Cerebellar cortex (tissue), 1 donor: ENCODE measurements around the gene SLC29A1.

Experiments used
- DNase-seq: peaks from one replicate; pipeline ENCODE4 v3.0.0-alpha.2; 2015; ENCODE audit warnings: low spot score

Gene SLC29A1

DNA sequence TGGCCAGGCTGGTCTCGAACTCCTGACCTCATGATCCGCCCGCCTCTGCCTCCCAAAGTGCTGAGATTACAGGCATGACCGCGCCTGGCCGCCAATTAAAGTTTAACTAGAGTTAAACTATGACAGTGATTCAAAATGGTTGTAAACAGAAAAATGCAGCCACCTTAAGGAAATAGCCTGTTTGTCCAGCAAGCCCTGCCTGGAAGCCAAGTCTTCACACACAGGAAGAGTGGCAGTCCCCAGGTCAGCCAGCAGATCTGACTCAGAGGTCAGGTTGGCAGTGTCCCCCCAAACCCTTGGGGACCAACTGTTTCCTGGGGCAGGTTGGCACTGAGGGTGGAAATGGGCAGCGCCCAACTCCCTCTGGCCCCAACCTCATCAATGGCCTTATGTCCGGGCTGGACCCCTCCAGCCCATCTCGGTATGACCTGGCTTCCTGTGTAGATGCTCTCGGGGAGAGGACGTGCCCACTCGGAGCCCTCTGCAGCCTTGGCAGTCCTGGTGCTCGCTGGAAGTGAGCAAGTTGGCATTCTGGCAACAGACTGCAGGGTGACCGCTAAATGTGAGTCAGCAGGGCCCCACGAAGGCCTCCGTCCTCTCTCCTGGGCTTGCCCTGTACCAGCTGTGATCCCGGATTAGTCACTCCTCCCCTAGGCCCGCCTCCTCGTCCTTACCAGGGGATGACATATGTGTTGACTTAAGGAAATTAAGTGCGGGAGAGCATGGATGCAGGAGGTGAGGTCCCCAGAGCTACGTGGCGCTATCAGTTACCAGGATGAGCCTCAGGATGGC is 13.8 kb downstream of the SLC29A1 start:
- peak; percentile 83 for DNase-seq

DNA sequence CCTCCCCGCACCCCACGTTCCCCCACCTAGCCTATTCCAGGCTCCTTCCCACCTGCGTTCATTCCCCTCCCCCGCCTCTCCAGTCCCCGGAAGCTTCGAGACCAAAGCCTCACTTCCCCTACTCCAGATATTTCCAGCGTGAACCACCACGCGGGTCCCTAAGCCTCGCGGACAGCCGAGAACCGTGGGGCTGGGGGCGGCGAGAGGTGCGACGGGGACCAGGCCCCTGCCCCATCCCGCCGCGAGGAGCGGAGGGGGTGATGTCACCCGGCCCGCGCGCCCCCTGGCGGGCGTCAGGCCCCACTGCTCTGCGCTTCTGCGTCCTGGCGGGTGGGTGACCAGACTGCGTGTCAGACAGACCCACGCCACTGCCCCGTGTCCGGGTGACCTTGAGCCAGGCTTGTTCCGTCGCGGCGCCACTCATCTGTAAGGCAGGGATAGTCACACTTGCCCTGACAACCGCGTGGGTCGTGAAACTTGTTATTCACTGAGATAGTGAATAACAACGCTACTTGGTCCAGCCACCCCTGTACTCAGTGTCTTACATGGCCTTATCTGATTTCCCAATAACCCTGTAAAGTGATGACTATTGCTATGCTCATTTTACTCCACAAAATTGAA is 14.5 kb downstream of the SLC29A1 start:
- peak; percentile 70 for DNase-seq

DNA sequence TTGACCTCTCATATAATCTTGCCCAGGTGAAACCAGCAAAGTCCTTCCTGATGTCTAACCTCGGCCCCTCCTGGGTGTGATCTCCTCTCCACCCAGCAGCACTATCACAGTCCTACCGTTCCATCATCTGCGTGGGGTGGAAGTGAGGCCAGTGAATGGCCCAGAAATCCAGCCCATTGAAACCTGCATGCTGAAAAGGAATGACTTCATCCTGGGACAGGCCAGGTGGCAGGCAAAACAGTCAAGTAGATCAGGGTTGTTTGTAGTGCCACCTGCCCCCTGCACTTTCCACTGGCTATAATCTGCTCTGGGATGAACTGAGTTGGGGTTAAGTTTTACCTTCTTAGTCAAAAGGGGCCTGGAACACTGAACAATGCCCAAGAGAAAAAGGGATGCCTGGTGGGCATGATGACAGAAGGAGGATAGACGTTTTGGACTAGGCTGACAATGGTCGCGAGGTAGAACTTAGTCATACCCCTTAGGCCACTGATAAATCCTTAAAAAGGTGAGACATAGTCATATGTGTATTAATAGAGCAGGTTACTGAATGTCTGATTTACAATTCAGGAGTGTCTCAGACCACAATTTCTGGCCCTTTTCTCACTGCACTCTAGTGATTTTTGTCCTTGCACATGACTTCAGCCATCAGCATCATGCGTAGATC is 15.4 kb downstream of the SLC29A1 start:
- no peak for DNase-seq

DNA sequence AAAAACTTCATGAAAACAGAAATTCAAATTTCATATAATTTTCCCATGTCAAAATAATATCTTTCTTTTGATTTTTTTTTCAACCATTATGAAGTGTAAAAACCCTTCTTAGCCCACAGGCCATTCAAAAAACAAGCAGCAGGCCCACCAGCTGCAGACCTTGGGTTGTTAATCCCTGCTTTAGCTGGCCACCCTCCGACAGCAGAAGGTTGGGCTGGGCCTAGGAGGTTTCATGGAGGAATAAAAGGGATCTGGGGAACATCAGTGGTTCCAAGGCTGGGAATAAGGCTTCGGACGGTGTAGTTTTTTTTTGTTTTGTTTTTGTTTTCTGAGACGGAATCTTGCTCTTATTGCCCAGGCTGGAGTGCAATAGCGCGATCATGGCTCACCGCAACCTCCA is 19.9 kb downstream of the SLC29A1 start:
- no peak for DNase-seq

DNA sequence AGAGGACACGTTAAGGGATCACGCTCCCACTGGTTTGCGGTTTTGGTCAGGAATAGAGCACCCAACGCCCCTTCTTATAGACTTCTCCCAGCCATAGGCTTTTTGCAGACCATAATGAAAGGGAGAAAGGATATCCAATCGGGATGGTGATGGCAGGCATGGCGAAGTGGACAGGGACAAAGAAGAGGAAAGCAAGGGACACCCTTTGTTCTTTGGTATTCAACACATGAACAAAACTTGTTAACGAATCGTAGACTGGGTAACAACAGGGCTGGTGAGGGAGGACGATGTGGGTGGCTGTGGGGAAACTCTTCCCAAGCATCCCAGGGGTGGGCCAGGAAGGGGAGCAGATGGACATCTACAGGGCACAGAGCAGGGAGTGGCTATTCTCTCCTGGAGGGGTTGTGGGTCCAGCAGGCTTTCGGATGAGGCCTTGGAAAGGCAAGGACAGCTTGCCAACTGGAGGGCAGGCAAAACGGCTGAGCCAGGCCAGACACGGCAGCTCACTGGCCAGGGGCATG is 22.1 kb downstream of the SLC29A1 start:
- no peak for DNase-seq

DNA sequence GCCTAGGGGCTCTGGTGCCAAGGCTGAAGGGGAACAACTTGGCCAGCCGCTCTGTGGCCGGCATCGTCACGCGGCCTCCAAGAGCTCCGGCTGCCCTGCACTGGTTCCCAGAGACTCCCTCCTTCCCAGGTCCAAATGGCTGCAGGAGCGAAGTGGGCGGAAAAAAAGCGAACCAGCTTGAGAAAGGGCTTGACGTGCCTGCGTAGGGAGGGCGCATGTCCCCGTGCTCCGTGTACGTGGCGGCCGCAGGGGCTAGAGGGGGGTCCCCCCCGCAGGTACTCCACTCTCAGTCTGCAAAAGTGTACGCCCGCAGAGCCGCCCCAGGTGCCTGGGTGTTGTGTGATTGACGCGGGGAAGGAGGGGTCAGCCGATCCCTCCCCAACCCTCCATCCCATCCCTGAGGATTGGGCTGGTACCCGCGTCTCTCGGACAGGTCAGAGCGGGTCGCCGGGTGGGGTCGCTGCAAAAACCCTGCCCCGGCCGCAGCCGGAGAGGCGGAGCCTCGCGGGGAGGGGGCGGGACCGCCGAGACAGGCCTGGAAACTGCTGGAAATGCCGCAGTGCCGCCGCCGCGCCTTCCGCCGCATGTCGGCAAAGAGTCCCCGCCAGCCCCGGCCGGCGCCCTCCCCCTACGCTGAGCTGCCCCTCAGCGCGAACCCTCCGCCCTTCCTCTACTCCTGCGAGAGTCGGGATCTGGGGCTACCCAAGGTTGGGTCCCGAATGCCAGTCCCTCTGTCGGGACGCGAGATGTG is 22.7 kb downstream of the SLC29A1 start:
- peak; percentile 88 for DNase-seq

DNA sequence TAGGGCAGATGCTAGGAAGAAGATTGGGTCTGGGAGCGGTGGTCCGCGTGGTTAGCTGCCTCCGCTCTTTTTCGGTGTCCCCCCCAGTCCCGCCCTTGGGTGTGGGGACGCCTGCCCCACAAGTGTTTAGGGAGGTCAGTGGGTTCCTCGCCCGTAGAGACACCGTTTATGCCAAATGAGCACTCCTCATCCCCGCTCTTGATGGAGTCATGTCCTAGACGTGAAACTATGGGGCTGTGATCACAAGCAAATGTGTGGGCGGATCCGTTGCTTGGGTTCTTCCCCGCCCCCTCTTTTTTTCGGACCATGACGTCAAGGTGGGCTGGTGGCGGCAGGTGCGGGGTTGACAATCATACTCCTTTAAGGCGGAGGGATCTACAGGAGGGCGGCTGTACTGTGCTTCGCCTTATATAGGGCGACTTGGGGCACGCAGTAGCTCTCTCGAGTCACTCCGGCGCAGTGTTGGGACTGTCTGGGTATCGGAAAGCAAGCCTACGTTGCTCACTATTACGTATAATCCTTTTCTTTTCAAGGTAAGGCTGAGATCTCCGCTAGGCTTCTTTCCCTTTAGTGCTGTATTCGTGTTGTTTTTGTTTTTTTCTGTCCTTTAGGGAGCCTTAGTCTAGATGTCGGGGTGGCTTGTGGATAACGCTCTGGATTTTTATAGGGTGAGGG is 23.4 kb downstream of the SLC29A1 start, which contains the start of gene HSP90AB1:
TSS of gene HSP90AB1 (plus strand) at position 439 of the 675 bp plus-strand sequence. CDS start 1,529 bp downstream, outside the sequence.
- peak; percentile 99 for DNase-seq

DNA sequence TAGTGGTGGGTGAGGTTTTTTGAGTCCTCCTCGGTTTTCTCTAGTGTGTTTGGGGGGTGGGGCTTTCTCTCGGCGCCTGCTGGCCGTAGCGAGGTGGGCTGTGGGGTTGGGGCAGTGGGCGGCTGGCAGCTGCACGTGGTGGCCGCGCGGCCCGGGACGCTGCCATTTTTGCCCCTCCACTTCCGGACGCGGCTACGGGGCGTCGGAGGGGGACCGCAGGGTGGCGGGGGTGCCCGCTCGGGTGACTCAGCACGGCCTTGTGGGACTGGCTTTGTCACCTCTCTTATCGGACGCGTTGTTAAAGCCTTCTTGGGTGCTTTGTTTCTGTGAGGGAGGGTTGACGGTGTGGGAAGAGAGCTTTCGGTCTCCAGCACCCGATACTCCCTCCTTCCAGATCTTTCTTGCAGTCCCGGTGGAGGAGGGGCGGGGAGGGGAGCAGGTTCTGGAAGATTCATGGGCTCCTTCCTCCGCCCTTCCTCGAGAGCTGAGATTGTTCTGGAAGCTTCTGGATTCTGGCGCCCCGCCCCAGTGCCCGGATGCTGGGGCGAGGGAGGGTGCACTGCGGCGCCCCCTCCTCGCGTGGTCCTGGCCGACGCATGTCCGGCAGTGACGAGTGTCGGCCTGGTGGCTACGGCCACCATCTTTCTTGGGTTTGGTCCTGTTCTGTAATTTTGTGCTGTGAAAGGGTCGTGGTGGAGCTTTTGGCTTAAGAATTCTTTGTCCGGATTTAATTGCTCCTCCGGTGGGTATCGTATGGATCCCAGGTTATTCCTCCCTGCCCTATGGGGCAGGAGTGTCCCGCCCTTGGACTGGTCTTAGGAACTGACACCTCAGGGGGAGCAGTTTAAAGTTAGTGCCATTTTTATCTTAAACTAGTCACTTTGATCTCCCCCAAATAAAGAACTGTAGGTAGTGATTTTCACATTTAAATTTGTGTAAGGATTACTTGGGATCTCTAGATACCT is 24.2 kb downstream of the SLC29A1 start:
- peak; percentile 53 for DNase-seq

DNA sequence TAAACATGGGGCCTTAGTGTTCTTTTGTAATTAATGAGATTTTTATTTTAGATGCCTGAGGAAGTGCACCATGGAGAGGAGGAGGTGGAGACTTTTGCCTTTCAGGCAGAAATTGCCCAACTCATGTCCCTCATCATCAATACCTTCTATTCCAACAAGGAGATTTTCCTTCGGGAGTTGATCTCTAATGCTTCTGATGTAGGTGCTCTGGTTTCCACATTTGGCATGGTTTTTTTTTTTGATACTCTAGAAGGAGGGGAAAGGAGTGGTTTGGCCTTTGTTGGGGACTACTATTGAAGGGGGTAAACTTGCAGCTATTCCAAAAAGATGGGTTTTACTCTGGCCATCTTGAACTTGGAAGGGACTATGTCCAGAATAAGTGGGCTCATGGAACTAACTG is 25.2 kb downstream of the SLC29A1 start:
- DNase-seq = no peak

DNA sequence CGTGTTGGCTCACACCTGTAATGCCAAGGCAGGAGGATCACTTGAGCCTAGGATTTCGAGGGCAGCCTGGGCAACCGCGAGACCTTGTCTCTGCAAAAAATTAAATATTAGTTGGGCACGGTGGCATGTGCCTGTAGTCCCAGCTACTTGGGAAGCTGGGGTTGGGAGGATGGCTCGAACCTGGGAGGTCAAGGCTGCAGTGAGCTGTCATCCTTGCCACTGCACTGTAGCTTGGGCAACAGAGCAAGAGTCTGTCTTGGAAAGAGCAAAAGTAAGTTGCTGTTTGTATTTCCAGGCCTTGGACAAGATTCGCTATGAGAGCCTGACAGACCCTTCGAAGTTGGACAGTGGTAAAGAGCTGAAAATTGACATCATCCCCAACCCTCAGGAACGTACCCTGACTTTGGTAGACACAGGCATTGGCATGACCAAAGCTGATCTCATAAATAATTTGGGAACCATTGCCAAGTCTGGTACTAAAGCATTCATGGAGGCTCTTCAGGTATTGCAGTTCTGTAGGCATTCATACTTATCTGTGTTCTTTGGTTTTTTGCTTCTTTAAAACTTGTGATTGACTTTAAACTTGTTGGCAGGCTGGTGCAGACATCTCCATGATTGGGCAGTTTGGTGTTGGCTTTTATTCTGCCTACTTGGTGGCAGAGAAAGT is 25.8 kb downstream of the SLC29A1 start:
- no peak for DNase-seq

DNA sequence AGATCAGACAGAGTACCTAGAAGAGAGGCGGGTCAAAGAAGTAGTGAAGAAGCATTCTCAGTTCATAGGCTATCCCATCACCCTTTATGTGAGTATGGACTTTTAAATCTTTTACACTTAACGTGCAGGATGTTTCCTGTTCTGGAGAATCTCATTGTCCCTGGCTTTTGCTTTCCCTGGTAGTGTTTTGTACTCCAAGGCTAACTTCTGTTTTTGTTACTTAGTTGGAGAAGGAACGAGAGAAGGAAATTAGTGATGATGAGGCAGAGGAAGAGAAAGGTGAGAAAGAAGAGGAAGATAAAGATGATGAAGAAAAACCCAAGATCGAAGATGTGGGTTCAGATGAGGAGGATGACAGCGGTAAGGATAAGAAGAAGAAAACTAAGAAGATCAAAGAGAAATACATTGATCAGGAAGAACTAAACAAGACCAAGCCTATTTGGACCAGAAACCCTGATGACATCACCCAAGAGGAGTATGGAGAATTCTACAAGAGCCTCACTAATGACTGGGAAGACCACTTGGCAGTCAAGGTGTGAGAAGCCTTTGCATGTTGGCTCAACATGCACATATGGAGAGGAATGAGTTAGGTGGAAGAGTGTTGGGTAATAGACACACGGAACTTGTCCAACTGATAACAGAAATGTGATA is 26.8 kb downstream of the SLC29A1 start:
- no peak for DNase-seq

DNA sequence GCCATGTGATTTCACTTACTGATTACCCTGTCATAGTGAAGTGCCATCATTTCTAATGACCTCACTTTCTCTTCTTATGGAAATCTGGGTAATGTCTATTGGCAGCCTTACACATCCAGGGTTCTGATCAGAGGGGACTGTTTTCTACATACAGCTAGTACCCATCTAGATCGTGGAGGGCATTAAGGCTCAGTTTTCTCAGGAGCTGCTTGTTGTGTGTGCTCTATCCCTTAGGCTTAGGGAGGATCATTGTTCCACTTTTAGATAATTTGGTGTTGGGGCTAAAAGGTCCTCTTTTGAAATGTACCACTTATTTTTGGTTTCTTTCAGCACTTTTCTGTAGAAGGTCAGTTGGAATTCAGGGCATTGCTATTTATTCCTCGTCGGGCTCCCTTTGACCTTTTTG is 27.3 kb downstream of the SLC29A1 start:
- no peak for DNase-seq

DNA sequence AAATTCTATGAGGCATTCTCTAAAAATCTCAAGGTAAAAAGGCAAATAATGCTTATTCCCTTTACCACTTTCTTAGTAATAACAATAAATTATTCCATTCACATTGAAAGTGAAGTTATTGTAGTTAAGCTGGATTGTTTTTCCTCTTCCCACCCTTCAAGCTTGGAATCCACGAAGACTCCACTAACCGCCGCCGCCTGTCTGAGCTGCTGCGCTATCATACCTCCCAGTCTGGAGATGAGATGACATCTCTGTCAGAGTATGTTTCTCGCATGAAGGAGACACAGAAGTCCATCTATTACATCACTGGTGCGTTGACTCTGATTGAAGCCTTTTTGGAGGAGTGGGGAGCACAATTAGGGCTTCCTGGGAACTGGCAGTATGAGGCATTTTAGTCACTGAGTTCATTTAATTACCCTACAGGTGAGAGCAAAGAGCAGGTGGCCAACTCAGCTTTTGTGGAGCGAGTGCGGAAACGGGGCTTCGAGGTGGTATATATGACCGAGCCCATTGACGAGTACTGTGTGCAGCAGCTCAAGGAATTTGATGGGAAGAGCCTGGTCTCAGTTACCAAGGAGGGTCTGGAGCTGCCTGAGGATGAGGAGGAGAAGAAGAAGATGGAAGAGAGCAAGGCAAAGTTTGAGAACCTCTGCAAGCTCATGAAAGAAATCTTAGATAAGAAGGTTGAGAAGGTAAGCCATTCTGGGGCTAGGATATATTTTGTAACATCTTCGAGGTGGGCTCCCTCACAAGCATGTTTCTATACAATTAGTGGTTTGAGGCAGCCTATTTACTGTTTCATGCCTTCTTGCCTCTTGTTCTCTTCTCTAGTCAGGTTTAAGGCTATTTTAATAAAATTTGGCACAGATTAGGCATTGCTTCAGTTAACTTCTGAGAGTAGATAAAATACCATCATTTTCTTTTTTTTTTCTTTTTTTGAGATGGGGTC is 28.5 kb downstream of the SLC29A1 start:
- DNase-seq = no peak

DNA sequence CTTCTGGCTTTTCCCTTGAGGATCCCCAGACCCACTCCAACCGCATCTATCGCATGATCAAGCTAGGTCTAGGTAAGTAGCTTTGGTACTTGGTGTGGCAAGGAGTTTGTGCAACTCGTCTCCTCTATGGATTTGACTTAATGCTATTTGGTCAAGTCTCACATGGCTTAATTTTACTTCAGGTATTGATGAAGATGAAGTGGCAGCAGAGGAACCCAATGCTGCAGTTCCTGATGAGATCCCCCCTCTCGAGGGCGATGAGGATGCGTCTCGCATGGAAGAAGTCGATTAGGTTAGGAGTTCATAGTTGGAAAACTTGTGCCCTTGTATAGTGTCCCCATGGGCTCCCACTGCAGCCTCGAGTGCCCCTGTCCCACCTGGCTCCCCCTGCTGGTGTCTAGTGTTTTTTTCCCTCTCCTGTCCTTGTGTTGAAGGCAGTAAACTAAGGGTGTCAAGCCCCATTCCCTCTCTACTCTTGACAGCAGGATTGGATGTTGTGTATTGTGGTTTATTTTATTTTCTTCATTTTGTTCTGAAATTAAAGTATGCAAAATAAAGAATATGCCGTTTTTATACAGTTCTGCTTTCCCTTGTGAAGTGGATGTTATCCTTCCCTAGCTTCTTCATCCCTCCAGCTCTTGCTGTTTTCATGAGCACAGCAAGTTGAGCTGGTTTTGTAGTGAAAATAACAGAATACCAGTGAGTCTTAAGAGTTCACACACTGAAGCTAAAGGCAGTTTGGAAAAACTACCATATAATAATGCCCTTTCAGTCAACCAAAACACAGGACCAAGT is 30.1 kb downstream of the SLC29A1 start:
- DNase-seq = peak; percentile 70

DNA sequence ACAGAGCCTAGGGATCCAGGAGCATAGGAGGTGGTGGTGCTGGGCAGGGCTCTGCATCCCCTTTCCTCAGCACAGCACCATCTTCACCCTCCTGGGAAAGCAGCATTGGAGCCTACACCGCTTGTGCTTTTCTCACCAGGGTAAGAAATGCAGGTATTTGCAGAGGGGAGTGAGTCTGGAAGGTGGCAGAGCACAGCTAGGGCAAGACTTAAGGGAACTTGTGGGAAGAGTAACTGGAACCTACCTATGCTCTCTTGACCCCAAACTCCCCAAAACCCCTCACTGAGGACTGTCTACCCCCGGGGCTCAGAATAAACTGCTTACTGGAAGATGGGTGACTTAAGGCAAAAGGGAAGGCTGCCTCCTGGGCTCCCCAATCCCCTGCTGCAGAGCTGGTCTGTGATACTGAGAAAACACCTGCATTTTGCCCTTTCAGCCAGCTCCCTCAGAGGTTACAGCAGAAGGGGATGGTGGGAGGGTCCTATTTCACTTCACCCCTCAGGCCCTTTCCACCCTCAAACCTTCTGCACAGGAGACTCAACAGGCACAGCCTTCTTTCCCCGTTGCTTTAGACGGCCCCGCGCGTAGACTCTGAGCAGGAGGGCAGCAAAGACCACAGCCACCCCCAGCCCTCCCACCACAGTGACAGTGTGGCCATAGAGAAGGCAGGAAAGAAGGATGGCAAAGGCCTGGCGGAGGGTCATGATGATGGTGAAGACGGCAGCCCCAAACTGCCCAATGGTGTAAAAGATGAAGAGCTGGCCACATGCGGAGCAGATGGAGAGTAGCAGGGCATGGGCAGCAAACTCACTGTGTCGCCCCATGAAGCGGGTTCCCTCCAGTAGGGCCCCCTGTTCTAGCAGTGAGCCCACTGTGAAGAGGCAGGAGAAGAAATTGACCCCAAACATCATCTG is 31.1 kb downstream of the SLC29A1 start:
- peak; percentile 50 for DNase-seq
